HS-27A (cell line): ENCODE results near the gene AKIRIN1.
"Not testable (repeated sequence)": the region's sequence is repeated elsewhere in the genome, so short reads cannot be mapped to it uniquely, and the experiment has no call there.

ENCODE experiments used
- DNase-seq: peaks from one replicate; pipeline ENCODE4 v3.0.0-alpha.2; 2012; ENCODE audit warnings: low read depth, missing footprints

Gene AKIRIN1

DNA sequence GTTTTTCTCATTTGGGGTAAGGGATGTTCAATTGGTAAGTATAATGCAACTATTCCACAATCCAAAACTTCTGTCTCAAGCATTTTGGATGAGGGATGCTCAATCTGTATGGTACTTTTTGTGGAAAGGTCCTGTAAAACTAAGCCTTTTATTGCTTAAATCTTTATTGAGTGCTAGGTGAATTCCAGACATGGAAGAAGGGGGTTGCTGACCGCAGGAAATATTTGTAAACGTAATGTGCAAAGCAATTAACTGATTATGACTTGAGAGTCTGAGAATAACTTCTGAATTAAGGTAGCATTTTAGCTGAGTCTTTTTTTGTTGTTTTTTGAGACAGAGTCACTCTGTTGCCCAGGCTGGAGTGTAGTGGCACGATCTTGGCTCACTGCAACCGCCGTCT, 3.1 kb downstream of the AKIRIN1 start:
- no peak for DNase-seq

DNA sequence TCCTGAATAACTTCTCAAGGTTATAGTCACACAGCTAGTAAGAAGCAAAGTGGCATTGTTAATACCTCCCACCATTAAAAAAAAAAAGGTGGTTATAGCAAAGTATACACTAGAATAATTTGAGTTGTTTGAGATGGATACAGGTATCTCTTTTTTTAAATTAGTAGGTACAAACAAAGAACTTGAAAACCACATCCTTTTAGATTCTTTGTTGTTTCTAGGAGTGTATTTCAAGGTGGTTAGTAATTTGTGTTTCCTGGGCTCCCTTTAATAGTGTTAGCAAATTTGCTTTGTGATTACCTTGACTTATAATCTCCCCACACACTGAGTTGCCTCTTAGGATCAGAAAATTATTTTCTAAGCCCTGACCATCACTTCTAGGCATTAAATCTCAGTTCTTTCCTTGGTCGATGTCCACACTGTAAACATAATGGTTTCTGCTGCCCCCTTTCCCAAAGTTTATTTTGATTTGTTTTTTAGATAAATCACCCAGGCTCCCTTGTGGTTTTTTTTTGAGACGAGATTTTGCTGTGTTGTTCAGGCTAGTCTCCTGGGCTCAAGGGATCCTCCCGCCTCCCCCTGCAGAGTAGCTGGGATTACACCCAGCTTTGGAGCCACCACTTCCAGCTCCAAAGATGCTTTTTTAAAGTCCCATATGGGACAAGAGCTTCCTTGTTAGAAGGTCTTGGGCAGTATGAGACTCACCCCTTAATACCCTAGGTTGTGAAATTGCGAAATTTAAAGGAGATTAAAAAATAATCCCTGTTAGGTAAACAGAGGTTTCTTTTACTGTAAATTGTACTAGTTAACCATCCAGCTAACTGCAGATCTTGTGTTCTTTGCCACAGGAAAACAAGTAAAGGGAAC, 6.2 kb downstream of the AKIRIN1 start:
- DNase-seq, result no peak

DNA sequence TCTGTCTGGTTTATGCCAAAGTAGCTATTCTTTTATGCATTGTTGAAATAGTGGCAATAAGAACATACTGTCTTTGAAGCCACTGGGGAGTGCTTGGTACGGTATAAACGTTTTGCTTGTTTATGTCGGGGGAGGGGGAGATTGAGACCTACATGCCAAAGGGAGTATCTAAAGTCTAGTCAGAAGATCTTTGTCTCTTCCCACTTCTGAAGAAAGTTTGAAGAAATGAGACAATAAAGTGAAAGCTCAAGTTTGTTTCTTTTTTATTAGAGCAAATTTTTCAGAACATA, 6.8 kb downstream of the AKIRIN1 start:
- DNase-seq, result no peak

DNA sequence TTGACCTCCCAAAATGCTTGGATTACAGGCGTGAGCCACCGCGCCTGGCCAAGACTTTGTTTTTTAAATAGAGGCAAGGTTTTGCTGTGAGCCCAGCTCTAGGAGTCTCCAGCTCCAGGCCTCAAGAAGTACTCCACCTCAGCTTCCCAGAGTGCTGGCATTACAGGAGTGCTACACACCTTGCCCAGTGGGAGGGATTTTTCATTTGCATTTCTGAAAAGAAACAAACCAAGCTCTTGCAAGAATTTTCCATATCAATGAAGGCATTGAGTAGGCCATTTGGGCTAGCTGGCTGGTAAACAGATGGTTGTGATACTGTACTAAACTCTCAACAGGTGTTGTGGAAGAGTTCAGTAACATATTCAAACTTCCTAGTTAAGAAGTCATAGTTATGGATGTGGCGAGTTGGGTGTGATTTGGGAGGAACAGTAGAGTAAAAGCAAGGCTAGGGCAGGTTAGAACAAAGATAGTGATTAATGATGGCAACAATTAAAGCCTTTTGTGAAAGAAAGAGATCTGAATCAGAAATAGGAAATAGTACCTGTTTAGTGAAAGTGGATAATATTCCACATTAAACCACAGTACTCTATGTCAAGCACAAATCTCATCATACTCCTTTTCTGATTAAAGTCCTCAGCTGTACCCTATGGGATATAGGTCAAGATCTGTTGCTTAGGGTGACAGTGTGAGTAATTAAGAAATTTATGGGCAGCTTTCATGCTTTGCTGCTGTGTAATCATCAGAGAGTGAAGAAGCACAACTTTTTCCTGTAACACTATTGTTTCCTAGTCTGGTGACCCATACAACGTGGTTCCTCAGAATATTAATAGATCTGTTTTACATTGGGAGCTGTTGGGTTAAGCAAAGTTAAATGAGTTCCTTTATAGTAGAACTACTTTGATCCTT, 10.7 kb downstream of the AKIRIN1 start:
- no peak for DNase-seq

DNA sequence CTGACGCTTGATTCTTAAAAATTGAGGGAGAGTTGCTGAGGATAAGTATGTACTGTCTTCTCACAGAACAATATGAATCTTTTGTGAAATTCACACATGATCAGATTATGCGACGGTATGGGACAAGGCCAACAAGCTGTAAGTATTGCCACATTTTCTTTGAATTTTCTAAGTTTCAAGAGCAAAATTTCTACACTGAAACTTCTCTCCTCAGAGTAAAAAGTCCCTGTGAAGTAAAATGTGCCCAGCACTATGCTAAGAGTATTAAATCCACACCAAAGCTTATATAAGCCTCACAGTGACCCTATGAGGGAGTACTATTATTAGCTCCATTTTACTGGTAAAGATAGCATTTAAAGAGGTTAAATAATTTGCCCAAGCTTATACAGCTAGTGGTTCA, 12.2 kb downstream of the AKIRIN1 start:
- DNase-seq, result no peak

DNA sequence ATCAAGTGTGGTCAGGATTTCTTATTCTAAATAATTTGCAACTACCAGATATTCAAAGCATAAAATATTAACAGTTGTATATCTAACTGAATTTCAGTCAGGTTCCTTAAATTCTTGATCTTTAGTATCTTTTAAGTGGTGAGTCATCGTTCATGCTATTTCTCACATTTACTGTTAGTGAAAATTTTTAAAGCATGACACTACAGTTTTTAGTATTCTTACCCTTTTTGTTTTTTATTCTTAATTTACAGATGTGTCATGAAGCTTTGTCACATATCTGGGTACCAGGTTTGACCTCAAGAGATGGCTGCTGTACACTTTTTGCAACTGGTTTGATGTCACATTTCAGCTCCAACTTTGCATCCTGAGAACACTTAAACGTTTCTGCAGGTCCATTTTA, 12.7 kb downstream of the AKIRIN1 start:
- DNase-seq, result no peak

DNA sequence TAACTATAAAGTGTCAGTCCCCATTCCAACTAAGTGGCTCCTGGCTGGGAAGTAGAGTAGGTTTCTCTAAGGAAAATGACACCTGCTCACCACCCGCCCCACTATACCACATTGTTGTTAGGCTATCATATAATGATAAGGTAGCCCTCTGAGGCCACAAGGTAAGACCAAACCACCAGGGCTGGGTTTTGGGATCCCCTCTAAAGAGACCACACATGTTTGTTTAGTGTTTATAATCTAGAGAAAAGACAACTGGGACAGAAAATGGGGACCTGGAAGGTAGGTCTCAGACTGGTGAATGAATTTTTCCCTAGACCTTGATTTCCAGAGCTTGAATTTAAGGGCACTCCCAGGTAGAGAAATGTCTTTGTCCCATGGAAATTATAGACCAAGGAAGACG, 15.2 kb downstream of the AKIRIN1 start:
- DNase-seq, result no peak

DNA sequence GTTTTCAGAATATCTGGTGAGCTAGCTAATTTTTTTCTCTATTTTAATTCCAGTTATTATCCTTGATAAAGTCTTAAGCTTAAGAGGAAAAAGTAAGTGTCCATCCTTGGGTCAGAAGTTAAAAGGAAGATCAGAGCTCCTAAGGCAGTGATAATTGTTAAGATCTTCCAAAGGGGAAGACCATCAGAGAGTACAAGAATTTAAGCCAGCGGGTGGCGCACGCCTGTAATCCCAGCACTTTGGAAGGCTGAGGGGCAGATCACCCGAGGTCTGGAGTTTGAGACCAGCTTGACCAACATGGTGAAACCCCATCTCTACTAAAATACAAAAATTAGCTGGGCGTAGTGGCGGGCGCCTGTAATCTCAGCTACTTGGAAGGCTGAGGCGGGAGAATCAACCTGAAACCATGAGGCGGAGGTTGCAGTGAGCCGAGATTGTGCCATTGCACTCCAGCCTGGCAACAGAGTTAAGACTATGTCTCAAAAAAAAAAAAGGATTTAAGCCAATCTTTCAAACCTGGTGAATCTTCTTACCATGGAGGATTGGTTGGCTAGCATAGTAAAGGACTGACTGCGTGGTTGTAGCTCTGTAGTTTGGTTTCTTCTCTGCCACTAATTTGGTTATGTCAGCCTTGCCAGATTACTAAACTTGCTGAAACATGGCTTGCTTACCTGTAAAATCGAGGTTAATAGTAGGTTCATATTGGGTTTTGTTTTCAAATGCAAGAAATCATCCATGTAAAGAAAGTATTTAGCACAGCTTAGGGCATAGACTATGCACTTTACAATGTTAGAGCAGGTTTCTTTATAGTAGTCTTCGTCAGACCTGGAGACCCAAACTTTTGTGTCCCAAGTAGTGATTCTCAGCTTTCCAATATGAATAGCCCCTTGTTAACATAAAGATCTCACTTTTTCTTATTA, 15.9 kb downstream of the AKIRIN1 start:
- no peak for DNase-seq

DNA sequence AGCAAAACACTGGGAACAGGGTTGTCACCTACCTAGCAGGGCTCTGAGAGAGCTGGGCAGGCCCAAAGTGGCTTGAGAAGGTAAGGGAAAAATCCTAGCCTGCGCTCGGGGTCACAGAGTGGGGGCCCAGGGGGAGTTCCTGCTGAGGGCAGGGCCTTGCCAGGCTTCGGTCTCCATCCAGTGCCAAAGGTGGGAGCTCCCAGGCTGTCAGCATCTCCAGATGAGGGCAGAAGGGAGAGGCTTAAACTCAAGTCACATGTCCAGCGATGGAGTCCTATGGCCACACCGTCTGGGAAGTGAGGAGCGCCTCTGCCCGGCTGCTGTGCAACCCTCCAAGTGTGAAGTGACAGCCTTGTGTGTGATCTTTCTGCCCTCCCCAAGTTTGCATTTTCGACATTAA, 23.9 kb downstream of the AKIRIN1 start:
- not testable (repeated sequence) for DNase-seq

DNA sequence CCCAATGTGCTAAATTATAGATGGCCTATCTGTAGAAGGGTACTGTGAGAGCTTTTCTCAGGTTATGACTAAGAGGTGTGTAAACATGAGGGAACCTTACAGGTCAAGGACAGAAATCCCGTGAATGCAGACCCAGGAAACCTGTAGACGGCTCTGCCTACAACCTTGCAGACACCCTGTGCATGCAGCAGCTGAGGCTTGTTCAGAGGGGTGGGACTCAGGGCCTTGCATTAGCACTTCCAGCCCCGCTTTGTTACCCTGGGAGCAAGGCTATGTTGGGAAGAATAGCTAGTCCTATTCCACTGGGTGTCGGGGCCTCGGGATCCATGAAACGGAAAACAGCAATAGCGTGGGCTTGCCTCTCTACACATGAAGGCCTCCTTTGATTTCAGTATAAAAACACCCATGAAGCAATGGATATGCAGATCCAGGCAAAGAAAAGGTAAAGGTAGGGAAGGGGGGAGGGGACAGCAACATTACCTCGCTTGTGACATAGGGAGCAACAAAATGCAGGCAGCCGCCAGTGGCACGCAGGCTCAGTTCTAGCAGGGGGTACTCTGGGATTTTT, 25.6 kb downstream of the AKIRIN1 start:
- no peak for DNase-seq

DNA sequence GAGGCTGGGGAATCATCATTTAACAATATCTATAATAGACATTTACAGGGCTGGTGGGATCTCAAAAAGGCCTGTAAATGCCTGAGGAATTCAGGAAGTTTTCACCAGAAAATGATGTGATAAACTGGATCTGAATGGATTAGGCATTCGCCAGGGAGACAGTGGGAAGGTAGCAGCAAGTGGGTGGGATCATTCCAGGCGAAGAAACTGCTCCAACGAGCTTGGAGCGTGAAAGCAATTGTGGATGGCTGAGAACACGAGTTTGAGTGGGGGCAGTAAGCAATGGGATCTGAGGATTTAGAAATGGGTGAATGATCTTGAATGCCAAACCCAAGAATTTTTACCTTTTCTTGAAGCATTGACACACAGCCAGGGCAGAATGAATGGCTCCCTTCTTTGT, 26.2 kb downstream of the AKIRIN1 start:
- no peak for DNase-seq

DNA sequence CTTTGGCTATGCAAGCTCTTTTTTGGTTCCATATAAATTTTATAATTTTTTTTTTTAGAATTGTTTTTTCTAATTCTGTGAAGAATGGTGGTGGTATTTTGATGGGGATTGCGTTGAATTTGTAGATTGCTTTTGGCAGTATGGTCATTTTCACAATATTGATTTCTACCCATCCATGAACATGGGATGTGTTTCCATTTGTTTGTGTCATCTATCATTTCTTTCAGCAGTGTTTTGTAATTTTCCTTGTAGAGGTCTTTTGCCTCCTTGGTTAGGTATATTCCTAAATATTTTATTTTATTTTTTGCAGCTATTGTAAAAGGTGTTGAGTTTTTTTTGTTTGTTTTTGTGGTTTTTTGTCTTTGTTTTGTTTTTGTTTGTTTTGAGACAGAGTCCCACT, 29.4 kb downstream of the AKIRIN1 start:
- not testable (repeated sequence) for DNase-seq

DNA sequence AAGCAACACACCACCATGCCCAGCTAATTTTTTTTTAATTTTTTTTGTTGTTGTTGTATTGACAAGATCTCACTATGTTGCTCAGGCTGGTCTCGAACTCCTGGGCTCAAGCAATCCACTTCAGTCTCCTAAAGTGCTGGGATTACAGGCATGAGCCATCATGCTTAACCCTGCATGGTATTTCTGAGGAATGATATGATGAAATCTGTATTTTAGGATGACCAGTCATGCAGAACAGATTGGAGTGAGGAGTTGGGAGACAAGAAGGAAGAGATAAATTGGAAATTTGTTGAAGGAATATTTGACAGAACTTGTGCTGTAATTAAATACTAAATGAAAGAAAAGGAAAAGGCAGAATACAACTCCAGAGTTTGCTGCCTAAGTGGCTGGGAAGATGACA, 30.4 kb downstream of the AKIRIN1 start:
- DNase-seq, result no peak

DNA sequence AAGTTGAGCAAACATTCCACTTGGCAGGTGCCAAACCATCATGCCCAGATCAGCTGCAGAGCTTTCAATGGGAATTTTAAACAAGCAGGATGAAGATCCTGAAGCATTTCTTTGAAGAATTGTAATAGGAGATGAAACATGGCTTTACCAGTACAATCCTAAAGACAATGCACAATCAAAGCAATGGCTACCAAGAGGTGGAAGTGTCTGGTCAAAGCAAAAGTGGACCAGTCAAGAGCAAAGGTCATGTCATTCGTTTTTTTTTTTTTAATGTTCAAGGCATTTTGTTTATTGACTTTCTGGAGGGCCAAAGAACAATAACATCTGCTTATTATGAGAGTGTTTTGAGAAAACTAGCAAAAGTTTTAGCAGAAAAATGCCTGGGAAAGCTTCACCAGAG, 32.1 kb downstream of the AKIRIN1 start:
- DNase-seq, result no peak

DNA sequence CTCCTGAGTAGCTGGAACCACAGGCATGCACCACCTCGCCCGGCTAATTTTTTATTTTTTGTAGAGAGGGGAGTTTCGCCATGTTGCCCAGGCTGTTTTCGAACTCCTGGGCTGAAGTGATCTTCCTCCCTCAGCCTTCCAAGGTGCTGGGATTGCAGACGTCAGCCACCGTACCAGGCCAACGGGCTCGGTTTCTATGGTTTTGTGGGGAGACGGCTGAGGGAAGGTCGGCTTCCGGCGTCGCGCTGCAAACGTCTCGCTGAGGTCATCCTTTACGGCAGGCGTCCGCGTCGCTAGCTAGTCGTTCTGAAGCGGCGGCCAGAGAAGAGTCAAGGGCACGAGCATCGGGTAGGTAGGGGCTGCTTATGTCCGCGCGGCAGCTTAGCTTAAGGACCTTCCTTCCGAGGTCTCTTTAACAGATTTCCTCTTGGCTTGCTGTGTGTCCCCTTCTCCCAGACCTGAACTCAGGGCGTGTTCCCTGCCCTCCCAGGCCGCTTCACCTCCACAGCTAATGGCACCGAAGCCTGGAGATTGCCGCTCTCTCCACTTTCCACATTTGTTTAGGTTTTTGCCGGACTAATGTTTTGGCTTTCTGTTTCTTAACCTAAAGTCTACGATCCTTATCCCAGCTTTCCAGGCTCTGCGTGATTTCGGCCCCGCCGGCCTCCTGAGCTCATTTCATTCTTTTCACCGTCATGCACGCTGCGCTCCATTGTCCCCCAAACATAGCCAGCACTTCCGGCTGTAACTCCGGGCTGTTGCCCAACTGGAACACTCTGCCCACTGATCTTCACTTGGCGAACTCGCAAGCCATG, 35.2 kb downstream of the AKIRIN1 start, which contains the start of gene NDUFS5:
Gene NDUFS5, plus strand, starts transcription at position 300 of the 815 bp plus-strand sequence. CDS start 2,375 bp downstream, outside the sequence.
- DNase-seq, result peak; percentile 84

DNA sequence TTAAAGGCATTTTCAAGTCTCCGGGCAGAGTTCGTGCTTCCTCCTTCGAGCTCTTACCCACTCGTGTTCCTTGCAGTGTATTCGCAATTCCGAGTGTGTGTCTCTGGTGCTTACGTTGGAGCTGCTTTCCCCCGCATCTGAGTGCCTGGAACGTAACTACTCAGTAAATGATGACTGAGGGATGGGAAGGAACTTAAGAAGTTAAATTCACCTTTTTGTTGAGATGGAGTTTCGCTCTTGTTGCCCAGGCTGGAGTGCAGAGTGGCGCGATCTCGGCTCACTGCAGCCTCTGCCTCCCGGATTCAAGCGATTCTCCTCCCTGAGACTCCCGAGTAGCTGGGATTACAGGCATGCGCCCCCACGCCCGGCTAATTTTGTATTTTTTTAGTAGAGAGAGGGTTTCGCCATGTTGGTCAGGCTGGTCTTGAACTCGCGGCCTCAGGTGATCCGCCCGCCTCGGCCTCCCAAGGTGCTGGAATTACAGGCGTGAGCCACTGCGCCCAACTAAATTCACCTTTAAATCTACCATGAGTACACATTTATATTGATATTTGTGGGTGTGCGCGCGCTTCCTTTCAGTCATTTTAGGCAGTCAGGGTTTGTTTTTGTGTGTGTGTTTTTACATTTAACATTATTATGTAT, 35.9 kb downstream of the AKIRIN1 start:
- no peak for DNase-seq

DNA sequence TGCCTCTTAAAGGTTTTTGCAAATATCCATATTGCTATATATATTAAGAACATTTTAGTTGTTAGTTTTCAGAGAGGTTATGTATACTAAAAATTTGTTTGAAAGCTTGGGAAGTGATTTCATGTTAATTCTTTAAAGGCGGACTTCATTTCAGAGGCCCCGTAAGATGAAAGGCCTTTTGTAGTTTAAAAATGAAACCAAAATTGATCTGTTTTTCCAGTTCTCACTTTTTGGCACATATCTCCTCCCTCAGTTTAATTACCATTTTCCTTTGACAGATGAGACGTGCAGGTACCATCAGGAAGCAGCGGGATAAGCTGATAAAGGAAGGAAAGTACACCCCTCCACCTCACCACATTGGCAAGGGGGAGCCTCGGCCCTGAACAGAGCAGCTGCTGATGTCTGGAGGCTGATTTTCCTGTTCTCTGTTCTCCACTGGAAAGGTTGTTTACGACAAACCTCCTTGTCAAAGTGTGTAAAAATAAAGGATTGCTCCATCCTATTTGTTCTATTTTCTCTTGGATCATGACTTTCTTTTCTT, 43.1 kb downstream of the AKIRIN1 start:
- no peak for DNase-seq

DNA sequence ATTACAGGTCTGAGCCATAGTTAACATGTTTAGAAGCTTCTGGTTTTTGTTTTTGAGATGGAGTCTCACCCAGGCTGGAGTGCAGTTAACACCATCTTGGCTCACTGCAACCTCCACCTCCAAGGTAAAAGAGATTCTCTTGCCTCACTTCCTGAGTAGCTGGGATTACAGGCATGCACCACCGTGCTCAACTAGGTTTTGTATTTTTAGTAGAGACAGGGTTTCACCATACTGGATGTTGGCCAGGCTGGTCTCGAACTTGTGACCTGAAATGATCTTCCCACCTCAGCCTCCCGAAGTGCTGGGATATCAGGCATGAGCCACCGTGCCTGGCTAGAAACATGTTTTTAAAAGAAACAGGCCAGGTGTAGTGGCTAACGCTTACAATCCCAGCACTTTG, 45.6 kb downstream of the AKIRIN1 start:
- DNase-seq, result no peak

DNA sequence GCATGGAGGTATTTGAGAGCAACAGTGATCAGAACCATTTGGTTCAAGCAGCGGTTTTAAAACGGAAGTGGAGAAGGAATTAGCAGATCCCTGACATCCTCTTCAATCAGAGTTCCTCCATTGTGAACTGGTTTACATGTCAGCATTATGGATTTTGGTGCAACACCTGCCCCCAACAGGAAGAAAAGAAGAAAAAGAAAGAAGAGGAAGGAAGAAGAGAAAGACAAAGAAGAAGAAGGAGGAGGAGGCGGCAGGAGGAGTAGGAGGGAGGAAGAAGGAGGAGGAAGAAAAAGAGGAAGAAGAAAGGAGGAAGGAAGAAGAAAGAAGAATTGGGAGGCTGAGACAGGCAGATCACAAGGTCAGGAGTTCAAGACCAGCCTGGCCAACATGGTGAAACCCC, 52.4 kb downstream of the AKIRIN1 start:
- DNase-seq, result no peak

DNA sequence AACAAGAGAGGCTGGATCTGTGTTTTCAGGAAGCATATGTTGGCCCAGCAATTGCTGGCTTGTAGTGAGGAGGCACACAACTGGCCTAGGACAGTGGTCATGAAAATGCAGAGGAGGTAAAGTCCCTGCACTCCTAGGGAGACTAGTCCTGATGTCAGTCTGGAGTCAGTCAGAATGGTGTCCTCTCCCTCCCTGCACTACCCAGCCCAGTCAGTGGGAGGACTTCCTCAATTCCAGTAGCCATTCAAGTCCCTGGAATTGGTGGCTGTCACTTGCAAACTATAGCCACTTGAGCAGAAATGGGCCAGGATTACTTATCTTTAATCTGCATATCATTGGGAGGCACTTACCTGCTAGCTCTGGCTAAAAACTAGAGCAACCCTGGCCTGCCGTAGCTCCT, 53.7 kb downstream of the AKIRIN1 start:
- no peak for DNase-seq
